Peyer's patch (tissue), 4 donors: ENCODE results near the gene CRACR2A. TPM values are rescaled to one million over a fixed set of nuclear protein-coding genes. Genes with fewer than 3 reads are reported as not detected.

ENCODE experiments used
- DNase-seq, 3 donors: peaks; one replicate each; pipeline ENCODE4 v3.0.0-alpha.2; 2017 to 2019
- H3K27ac ChIP-seq, 4 donors: fragments of 200-600 bp; sonication (generic); one replicate each; pipeline ENCODE4 v1.5.1; 2016 to 2019
- H3K27me3 ChIP-seq, 2 donors: fragments of 200-600 bp; sonication (generic); one replicate each; pipeline ENCODE4 v1.5.1; 2019
- H3K36me3 ChIP-seq, 3 donors: fragments of 200-600 bp; sonication (generic); one replicate each; pipeline ENCODE4 v1.5.1; 2016 to 2019
- H3K4me1 ChIP-seq, 4 donors: fragments of 200-600 bp; sonication (generic); one replicate each; pipeline ENCODE4 v1.5.1; 2016 to 2019
- H3K4me3 ChIP-seq, 4 donors: fragments of 200-600 bp; sonication (generic); 1 replicate in 3 of 4; 2 replicates in 1 of 4; pipeline ENCODE4 v1.5.1; 2016 to 2019; ENCODE audit warnings: mild to moderate bottlenecking in 1 of 4
- H3K9me3 ChIP-seq, 4 donors: fragments of 200-600 bp; sonication (generic); one replicate each; pipeline ENCODE4 v1.5.1; 2016 to 2019; ENCODE audit warnings: mild to moderate bottlenecking in 1 of 4
- CTCF ChIP-seq, 6 experiments: fragments of 450-650 bp in 4 of 6; fragments of 200-600 bp in 2 of 6; sonication (generic) in 1 of 6; IDR thresholded peaks; one replicate each; pipeline ENCODE4 v1.5.1; 2017 to 2019; ENCODE audit warnings: antibody characterized with exemption in 6 of 6, mild to moderate bottlenecking in 3 of 6, moderate library complexity in 1 of 6
- POLR2A ChIP-seq, 2 donors: fragments of 450-650 bp; IDR thresholded peaks; one replicate each; pipeline ENCODE4 v1.5.1; 2017; ENCODE audit warnings: antibody characterized with exemption in 2 of 2, mild to moderate bottlenecking in 2 of 2, moderate library complexity in 2 of 2
- total RNA-seq, 4 donors: library from RNA; depleted of rRNA; stranded (reverse); fragments of >200 nt; gene quantifications; one replicate each; pipeline ENCODE4 v1.1.0, GENCODE V29; 2016

CRACR2A gene
- total RNA-seq, 4 donors from 2014 or later, result 52.3 to 81.7 (median 65.9) TPM

- H3K27me3 ChIP-seq, result no peaks in the 10 kb centered on the region
- no peaks in the 10 kb centered on the region for H3K9me3 ChIP-seq
- no peaks in the 10 kb centered on the region for H3K36me3 ChIP-seq
- H3K27ac ChIP-seq, result peak overlapping the region; percentile 14 to 73 (median 33)
- peaks cover 0 to 42% (median 0%) of the 10 kb centered on the region in 4 donors for H3K4me1 ChIP-seq
- TF ChIP-seq POLR2A (IDR thresholded peaks at IDR 0.05) (no peak), CTCF (IDR thresholded peaks at IDR 0.05) (no peak)
- DNase-seq, result peak in 2 of 3 donors; percentile 18 to 56
- peak overlapping the region in 2 of 4 donors; percentile 5 to 6 for H3K4me3 ChIP-seq
Observed at GRCh38 chr12:3727877-3728632, 24.9 kb downstream of the CRACR2A start.

GRCh38 chr12:3727354-3727753 lies 25.6 kb downstream of the CRACR2A start:
- no peak for TF ChIP-seq CTCF (IDR thresholded peaks at IDR 0.05)
- TF ChIP-seq POLR2A (IDR thresholded peaks at IDR 0.05), result no peak
- no peak for DNase-seq
- Histone ChIP-seq H3K27ac (peak overlapping the region in 2 of 4 donors; percentile 14 to 73), H3K9me3 (no peaks in the 10 kb centered on the region), H3K36me3 (no peaks in the 10 kb centered on the region), H3K27me3 (no peaks in the 10 kb centered on the region), H3K4me3 (no peak overlapping the region), H3K4me1 (peaks cover 0 to 37% (median 0%) of the 10 kb centered on the region in 4 donors)

GRCh38 chr12:3726456-3726855 lies 26.5 kb downstream of the CRACR2A start:
- no peak for DNase-seq
- no peak for TF ChIP-seq POLR2A (IDR thresholded peaks at IDR 0.05)
- no peak for TF ChIP-seq CTCF (IDR thresholded peaks at IDR 0.05)
- Histone ChIP-seq H3K27me3 (no peaks in the 10 kb centered on the region), H3K36me3 (no peaks in the 10 kb centered on the region), H3K4me1 (peaks cover 0 to 37% (median 0%) of the 10 kb centered on the region in 4 donors), H3K4me3 (no peak overlapping the region), H3K9me3 (no peaks in the 10 kb centered on the region), H3K27ac (peak overlapping the region in 1 of 4 donors; percentile 4)

- Histone ChIP-seq H3K9me3 (no peaks in the 10 kb centered on the region), H3K36me3 (no peaks in the 10 kb centered on the region), H3K27me3 (no peaks in the 10 kb centered on the region), H3K27ac (no peak overlapping the region), H3K4me3 (no peak overlapping the region), H3K4me1 (peaks cover 0 to 37% (median 0%) of the 10 kb centered on the region in 4 donors)
- no peak for DNase-seq
- TF ChIP-seq POLR2A (IDR thresholded peaks at IDR 0.05) (no peak), CTCF (IDR thresholded peaks at IDR 0.05) (no peak)
Observed at GRCh38 chr12:3725388-3726115, 27.4 kb downstream of the CRACR2A start.

- Histone ChIP-seq H3K27me3 (no peaks in the 10 kb centered on the region), H3K9me3 (no peaks in the 10 kb centered on the region), H3K4me1 (peaks cover 0 to 37% (median 0%) of the 10 kb centered on the region in 4 donors), H3K27ac (peak overlapping the region in 1 of 4 donors; percentile 16), H3K4me3 (no peak overlapping the region), H3K36me3 (no peaks in the 10 kb centered on the region)
- TF ChIP-seq POLR2A (IDR thresholded peaks at IDR 0.05) (no peak), CTCF (IDR thresholded peaks at IDR 0.05) (no peak)
- DNase-seq, result no peak
Observed at GRCh38 chr12:3723916-3724805, 28.7 kb downstream of the CRACR2A start.
